ENCODE measurements around the gene B3GNT7.

DNA sequence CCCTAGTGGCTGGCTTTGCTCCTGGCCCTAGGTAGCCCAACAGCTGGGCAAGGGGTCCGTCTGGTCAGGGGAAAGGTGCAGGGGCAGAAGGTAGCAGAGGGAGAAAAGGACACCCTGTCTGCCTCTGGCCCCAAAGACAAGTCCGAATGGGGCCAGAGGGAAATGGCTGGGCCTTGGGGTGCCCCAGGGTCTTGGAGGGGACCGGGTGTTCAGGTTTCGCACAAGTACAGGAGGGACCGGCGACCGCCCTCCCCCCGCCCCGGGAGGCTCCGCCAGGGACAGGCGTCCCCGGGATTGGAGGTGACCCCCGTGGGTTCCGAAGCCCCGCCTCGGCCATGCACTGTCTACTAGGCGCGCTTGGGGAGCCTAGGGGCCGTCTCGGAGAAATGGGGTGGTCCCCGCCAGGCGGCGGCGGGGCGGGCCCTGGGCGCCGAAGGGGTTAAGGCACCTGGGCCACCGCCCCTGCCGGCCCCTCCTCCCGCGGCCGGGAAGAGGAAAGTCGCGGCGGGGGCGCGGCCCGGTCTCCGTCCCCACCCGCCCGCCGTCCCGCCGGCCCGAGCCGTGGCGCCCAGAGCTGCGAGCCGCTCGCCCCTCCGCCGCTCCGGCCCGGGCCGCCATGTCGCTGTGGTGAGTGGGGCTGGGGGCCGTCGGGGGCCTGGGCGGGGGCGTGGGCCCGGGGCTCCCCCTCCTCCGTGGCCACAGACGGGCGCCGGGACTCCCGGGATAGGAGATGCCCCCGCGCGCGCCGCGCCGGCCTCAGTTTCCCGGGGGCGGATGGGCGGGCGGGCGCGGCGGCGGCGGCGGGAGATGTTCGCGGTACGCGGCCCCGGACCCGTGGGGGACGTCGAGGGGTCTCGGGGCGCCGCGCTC is at the start of gene B3GNT7:
- TF ChIP-seq, protein P1, sequence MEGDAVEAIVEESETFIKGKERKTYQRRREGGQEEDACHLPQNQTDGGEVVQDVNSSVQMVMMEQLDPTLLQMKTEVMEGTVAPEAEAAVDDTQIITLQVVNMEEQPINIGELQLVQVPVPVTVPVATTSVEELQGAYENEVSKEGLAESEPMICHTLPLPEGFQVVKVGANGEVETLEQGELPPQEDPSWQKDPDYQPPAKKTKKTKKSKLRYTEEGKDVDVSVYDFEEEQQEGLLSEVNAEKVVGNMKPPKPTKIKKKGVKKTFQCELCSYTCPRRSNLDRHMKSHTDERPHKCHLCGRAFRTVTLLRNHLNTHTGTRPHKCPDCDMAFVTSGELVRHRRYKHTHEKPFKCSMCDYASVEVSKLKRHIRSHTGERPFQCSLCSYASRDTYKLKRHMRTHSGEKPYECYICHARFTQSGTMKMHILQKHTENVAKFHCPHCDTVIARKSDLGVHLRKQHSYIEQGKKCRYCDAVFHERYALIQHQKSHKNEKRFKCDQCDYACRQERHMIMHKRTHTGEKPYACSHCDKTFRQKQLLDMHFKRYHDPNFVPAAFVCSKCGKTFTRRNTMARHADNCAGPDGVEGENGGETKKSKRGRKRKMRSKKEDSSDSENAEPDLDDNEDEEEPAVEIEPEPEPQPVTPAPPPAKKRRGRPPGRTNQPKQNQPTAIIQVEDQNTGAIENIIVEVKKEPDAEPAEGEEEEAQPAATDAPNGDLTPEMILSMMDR (IDR thresholded peaks at IDR 0.05 in 8 of 11, conservative IDR thresholded peaks at IDR 0.05 in 3 of 11): no peak
- TF ChIP-seq POLR2AphosphoS5 (IDR thresholded peaks at IDR 0.05): peak in 2 of 3 donors; percentile 7 to 26

Data from spleen (tissue), 7 donors.